Medulla oblongata (tissue), 1 donor: Measurements from ENCODE around the gene CD274.
A peak's percentile ranks its signal among the peaks of the same experiment; 100 is the strongest.
"Not testable (repeated sequence)": the region's sequence is repeated elsewhere in the genome, so short reads cannot be mapped to it uniquely, and the experiment has no call there.

Experiments used
- DNase-seq: peaks from one replicate; pipeline ENCODE4 v3.0.0-alpha.2; 2015; ENCODE audit errors: extremely low spot score

CD274 gene

GRCh38 chr9:5466766-5467165, 16.4 kb downstream of the CD274 start:
- DNase-seq, result no peak

- no peak for DNase-seq
These were observed 18.5 kb downstream of the CD274 start for GRCh38 chr9:5468850-5469249.

DNA sequence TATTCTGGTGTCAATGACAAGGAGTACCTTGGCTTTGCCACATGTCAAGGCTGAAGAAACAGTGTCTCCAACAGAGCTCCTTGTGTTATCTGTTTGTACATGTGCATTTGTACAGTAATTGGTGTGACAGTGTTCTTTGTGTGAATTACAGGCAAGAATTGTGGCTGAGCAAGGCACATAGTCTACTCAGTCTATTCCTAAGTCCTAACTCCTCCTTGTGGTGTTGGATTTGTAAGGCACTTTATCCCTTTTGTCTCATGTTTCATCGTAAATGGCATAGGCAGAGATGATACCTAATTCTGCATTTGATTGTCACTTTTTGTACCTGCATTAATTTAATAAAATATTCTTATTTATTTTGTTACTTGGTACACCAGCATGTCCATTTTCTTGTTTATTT, 19.8 kb downstream of the CD274 start:
- no peak for DNase-seq

- no peak for DNase-seq
These were observed 20.5 kb downstream of the CD274 start for GRCh38 chr9:5470816-5471215.

DNA sequence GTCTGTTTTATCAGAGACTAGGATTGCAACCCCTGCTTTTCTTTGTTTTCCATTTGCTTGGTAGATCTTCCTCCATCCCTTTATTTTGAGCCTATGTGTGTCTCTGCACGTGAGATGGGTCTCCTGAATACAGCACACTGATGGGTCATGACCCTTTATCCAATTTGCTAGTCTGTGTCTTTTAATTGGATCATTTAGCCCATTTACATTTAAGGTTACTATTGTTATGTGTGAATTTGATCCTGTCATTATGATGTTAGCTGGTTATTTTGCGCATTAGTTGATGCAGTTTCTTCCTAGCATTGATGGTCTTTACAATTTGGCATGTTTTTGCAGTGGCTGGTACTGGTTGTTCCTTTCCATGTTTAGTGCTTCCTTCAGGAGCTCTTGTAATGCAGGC, 25.3 kb downstream of the CD274 start:
- not testable (repeated sequence) for DNase-seq

DNA sequence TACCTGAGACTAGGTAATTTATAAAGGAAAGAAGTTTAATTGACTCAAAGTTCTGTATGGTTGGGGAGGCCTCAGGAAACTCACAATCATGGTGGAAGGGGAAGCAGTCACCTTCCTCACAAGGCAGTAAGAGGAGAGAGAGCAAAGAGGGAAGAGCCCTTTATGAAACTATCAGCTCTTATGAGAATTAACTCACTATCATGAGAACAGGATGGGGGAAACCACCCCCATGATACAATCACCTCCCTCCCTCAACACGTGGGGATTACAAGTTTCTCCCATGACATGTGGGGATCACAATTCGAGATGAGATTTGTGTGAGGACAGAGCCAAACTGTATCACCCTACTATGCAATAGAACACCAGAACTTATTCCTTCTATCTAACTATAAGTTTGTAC, 27.9 kb downstream of the CD274 start:
- DNase-seq, result no peak

- no peak for DNase-seq
These were observed 29.8 kb downstream of the CD274 start for GRCh38 chr9:5479994-5480694.

DNA sequence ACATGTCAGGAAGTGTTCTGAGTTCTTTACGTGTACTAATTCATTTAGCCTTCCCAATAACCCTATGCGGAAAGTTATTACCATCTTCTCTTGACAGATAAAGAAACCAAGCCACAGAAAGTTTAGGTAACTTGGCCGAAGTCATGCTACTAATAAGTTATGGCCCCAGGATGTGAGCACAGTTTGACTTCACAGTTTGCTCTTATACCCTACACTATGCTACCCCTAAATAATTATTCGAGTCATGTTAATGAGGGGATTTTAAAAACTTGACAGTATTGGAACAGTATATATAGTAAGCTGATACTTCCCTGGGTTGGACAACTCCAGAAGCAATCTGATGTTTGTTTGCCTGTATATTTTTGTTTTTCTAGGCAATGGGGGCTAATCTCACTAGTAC, 30.6 kb downstream of the CD274 start:
- DNase-seq, result no peak

DNA sequence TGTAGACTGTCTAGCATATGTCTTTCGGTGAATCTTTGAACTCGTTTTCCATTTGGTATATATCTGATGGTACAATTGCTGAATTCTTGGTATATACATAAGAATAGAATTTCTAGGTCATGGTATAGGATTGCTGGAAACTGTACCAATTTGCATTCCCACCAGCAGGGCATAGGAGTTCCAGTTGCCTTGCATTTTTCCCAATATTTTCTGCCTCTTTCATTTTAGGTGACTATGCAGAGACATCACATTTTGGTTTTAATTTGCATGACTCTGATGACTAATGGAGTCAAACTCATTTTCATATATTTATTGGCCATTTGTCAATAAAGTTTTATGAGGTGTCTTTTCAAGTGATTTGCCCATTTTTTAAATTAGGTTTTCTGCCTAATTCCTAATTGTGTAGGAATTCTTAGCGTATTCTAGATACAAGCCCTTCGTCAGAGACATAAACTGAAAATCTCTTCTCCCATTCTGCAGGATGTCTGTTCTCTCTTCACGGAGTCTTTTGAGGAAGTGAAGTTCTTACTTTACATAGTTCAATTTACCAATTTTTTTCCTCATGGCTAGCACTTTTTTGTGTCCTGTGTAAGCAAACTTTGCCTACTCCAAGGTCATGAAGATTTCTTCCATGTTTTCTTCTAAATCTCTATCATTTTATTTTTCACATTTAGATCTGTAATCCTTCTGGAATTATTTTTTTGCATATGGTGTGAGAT, 31.1 kb downstream of the CD274 start:
- DNase-seq, result no peak

GRCh38 chr9:5482194-5482593, 31.9 kb downstream of the CD274 start:
- DNase-seq, result no peak

GRCh38 chr9:5483306-5483705, 33.0 kb downstream of the CD274 start:
- DNase-seq, result no peak

GRCh38 chr9:5485378-5486085, 35.2 kb downstream of the CD274 start:
- DNase-seq, result no peak

GRCh38 chr9:5486988-5487387, 36.6 kb downstream of the CD274 start:
- DNase-seq, result no peak

DNA sequence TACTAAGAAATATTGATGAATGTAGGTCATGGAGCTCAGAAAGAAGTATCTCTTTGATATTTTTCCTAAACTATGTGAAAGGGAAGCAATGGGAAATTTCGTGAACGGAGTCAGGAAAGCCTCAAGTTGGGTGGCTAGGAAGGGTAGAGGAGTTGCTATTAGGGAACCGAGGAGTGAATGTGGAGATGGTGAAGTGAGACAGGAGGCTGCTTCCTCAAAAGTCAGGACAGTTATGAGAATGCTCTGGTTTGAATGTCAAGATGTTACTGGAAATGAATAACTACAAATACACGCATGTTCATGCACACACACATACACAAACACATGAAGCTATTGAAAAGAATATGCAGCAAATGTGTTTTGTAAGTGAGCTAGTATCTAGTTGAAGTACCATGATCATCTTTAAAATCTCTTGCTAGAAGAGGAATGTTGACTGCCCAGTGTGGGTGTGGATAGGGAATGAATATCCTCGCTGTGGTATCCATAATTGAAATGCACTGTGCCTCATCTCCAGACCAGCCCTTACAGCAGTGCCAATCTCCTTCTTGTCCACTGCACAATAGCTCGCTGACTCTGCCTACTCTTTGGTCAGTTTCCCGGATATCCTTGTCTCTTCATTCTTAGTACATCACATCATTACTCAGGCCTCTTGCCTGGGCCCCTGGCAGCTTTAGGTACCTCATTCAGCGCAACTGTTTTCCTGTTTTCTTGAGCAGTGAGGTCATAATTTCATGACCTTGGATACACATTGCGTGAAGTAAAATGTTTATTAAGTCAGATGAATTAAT, 38.1 kb downstream of the CD274 start:
- peak; percentile 21 for DNase-seq

DNA sequence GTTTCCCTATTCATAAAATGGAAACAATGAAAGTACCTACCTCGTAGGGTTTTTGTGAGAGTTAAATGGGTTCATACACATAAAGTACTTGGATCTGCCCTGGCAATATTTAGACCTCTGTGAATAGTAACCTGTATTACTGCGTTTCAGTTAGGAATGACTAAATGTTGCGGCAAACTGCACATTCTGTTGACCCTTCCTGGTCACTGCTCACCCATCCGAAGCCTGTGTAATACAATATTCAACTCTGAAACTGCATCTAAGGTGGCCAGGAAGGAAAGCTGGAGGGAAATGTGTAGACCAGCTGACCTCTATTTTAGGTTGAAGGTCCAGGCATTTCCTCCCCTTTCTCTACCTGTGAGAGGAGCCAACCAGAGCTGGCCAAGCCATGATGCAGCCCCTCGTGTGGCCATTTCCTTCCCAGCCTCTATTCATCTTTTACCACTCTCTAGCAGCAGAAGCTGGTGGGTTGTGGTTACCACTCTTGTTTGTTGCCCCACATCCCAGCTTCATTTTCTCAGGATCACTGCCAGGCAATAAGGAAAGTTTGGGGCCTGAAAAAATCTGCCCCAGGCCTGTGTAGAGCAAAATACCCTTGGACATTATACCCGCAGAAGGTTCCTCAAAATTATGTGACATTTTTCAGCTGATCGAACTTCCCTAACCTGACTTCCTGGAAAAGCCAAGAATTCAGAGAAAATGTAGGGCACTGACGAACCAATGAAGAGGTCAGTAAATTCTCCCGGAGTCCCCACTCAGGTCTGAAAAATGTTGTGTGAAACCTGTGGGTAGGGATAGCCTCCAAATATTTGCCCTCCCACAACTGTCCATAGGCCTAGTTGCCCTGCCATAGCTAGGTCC, 39.5 kb downstream of the CD274 start:
- DNase-seq, result no peak

GRCh38 chr9:5492965-5493678, 42.8 kb downstream of the CD274 start:
- no peak for DNase-seq

- peak; percentile 77 for DNase-seq
These were observed 43.6 kb downstream of the CD274 start for GRCh38 chr9:5493679-5494511.

DNA sequence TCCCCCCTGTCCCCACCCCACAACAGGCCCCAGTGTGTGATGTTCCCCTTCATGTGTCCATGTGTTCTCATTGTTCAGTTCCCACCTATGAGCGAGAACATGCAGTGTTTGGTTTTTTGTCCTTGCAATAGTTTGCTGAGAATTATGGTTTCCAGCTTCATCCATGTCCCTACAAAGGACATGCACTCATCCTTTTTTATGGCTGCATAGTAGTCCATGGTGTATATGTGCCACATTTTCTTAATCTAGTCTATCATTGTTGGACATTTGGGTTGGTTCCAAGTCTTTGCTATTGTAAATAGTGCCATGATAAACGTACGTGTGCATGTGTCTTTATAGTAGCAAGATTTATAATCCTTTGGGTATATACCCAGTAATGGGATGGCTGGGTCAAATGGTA, 44.4 kb downstream of the CD274 start:
- DNase-seq, result not testable (repeated sequence)

- DNase-seq, result no peak
These were observed 48.8 kb downstream of the CD274 start for GRCh38 chr9:5499157-5499556.
